SU-DHL-6 (cell line): Measurements from ENCODE around the gene DRC3.

Source experiments
- H2AFZ ChIP-seq: fragments of 200-600 bp; sonication (generic); 2 replicates; pipeline ENCODE4 v1.6.1; 2014; ENCODE audit warnings: low read depth, mild to moderate bottlenecking, moderate library complexity, mixed read lengths, antibody characterized with exemption, low read length; ENCODE audit not compliant: severe bottlenecking
- H3F3A ChIP-seq: fragments of 200-600 bp; shearing (Covaris generic); 2 replicates; pipeline ENCODE4 v1.6.0; 2016; ENCODE audit warnings: antibody characterized with exemption, mild to moderate bottlenecking; ENCODE audit not compliant: insufficient read depth
- H3K27ac ChIP-seq: fragments of 200-600 bp; sonication (generic); 2 replicates; pipeline ENCODE4 v1.5.1; 2016; ENCODE audit warnings: low read depth, mild to moderate bottlenecking, low read length, moderate library complexity, mixed read lengths
- H3K27me3 ChIP-seq: fragments of 200-600 bp; sonication (generic), shearing (Covaris generic); 2 replicates; pipeline ENCODE4 v1.6.0; 2014; ENCODE audit warnings: mild to moderate bottlenecking, low read length
- H3K36me3 ChIP-seq: fragments of 200-600 bp; sonication (generic); 2 replicates; pipeline ENCODE4 v1.6.1; 2014; ENCODE audit warnings: mild to moderate bottlenecking, low read length, mixed read lengths
- H3K4me2 ChIP-seq: fragments of 300-600, 200-600 bp; shearing (Covaris generic), sonication (generic); 2 replicates; pipeline ENCODE4 v1.6.0; 2014; ENCODE audit warnings: low read length, low read depth, mild to moderate bottlenecking; ENCODE audit not compliant: poor library complexity, severe bottlenecking
- H3K4me3 ChIP-seq: fragments of 200-600 bp; sonication (generic); 2 replicates; pipeline ENCODE4 v1.5.1; 2014; ENCODE audit warnings: antibody characterized with exemption, low read length, mild to moderate bottlenecking, mixed read lengths; ENCODE audit not compliant: insufficient read depth, poor library complexity, severe bottlenecking
- H3K79me2 ChIP-seq: fragments of 200-600 bp; sonication (generic); 2 replicates; pipeline ENCODE4 v1.6.1; 2014; ENCODE audit warnings: mild to moderate bottlenecking, low read length, moderate library complexity; ENCODE audit not compliant: insufficient read depth
- H3K9ac ChIP-seq: fragments of 200-600 bp; sonication (generic); 2 replicates; pipeline ENCODE4 v1.7.0; 2014; ENCODE audit warnings: mild to moderate bottlenecking, low read length
- H3K9me2 ChIP-seq: fragments of 200-600 bp; sonication (generic); replicated peaks from 2 replicates; pipeline ENCODE4 v1.6.1; 2014; ENCODE audit warnings: low read length; ENCODE audit not compliant: insufficient read depth
- H3K9me3 ChIP-seq: fragments of 200-600 bp; sonication (generic); 2 replicates; pipeline ENCODE4 v1.6.1; 2014; ENCODE audit warnings: low read length, mixed read lengths; ENCODE audit not compliant: insufficient read depth
- H4K20me1 ChIP-seq: fragments of 200-600 bp; sonication (generic); 2 replicates; pipeline ENCODE4 v1.6.1; 2014; ENCODE audit warnings: low read depth, mild to moderate bottlenecking, antibody characterized with exemption, low read length, moderate library complexity, mixed read lengths
- EZH2phosphoT487 ChIP-seq: fragments of 200-600 bp; sonication (generic), shearing (Covaris generic); conservative IDR thresholded peaks from 2 replicates; pipeline ENCODE4 v1.6.1; 2018; ENCODE audit warnings: mild to moderate bottlenecking, antibody characterized with exemption, low read length, moderate library complexity, mixed read lengths
- TF ChIP-seq, protein P1 (sequence below): fragments of 200-600 bp; sonication (generic); IDR thresholded peaks from one replicate; pipeline ENCODE4 v1.5.1; 2017; ENCODE audit warnings: antibody characterized with exemption, mild to moderate bottlenecking, low read length, moderate library complexity; ENCODE audit not compliant: insufficient read depth, poor library complexity, severe bottlenecking

DRC3 gene

DNA sequence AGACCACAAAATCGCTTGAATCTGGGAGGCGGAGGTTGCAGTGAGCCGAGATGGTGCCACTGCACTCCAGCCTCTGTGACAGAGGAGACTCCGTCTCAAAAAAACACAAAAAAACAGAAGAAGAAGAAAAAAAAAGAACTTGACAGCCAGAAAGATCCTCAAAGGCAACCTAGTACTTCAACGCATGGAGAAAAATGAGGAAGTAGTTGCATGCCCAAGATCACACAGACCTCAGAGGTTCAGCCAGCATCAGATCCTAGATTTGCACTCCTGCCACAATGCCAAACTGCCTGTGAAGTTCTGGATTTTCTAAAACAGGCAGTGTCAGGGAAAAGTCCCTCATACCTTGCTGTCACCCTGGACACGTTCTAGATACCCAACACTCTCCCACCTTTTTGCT, 64.8 kb downstream of the DRC3 start:
- H3K4me2 ChIP-seq: peak overlapping the region; percentile 83
- no peaks in the 10 kb centered on the region for H3K27me3 ChIP-seq
- no peaks in the 10 kb centered on the region for H3K36me3 ChIP-seq
- no peaks in the 10 kb centered on the region for H3K9me3 ChIP-seq
- H3F3A ChIP-seq: peaks cover 15% of the 10 kb centered on the region; the same call in 1 of the 2 replicates
- no peaks in the 10 kb centered on the region for H3K9me2 ChIP-seq
- H2AFZ ChIP-seq: no peak overlapping the region
- H3K9ac ChIP-seq: peak overlapping the region; percentile 72
- H3K79me2 ChIP-seq: peaks cover 64% of the 10 kb centered on the region
- peak overlapping the region; percentile 81 for H3K4me3 ChIP-seq
- H3K27ac ChIP-seq: peak overlapping the region; percentile 47
- TF ChIP-seq, protein P1, sequence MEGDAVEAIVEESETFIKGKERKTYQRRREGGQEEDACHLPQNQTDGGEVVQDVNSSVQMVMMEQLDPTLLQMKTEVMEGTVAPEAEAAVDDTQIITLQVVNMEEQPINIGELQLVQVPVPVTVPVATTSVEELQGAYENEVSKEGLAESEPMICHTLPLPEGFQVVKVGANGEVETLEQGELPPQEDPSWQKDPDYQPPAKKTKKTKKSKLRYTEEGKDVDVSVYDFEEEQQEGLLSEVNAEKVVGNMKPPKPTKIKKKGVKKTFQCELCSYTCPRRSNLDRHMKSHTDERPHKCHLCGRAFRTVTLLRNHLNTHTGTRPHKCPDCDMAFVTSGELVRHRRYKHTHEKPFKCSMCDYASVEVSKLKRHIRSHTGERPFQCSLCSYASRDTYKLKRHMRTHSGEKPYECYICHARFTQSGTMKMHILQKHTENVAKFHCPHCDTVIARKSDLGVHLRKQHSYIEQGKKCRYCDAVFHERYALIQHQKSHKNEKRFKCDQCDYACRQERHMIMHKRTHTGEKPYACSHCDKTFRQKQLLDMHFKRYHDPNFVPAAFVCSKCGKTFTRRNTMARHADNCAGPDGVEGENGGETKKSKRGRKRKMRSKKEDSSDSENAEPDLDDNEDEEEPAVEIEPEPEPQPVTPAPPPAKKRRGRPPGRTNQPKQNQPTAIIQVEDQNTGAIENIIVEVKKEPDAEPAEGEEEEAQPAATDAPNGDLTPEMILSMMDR: no peak
- no peak for TF ChIP-seq EZH2phosphoT487
- no peaks in the 10 kb centered on the region for H4K20me1 ChIP-seq

DNA sequence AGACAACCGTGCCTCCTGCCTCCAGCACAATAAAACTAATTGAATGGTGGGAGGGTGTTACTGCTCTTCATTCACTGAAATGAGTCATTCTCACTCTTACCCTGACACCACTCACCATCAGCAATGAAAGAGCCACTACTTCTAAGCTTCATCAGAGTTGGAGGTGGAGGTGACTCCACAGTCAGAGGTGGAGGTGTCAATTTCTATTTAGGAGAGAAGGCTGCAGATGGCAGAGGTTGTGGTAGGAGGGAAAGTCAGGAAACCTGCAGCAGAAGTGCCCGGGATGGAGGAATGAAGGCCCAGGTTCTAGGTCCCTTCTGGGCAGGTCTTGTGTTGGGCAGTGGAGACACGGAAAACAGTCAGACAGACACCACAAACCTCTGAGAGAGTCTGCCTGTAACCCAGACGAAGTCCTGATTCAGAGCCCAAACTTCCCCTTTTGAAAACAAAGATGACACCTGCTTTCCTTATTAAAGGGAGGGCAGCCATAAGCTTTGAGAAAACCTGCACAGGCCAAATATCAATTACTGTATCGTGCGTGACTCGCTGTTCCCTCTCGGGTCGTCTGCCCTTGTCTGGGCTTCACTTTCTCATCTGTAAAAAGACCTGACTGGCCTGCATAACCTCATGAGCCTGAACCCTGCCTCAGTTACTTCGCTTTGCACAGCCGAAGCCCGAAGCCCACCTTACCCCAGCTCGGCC, 65.6 kb downstream of the DRC3 start:
- Histone ChIP-seq H2AFZ (peak overlapping the region; percentile 30), H3K9ac (peak overlapping the region; percentile 72), H3K9me3 (no peaks in the 10 kb centered on the region), H3K4me2 (peak overlapping the region; percentile 83), H3K4me3 (peak overlapping the region; percentile 81), H3F3A (peaks cover 15% of the 10 kb centered on the region; the same call in 1 of the 2 replicates), H3K79me2 (peaks cover 59% of the 10 kb centered on the region), H4K20me1 (no peaks in the 10 kb centered on the region), H3K36me3 (no peaks in the 10 kb centered on the region), H3K9me2 (no peaks in the 10 kb centered on the region), H3K27me3 (no peaks in the 10 kb centered on the region), H3K27ac (peak overlapping the region; percentile 47)
- no peak for TF ChIP-seq EZH2phosphoT487
- TF ChIP-seq, protein P1: no peak

DNA sequence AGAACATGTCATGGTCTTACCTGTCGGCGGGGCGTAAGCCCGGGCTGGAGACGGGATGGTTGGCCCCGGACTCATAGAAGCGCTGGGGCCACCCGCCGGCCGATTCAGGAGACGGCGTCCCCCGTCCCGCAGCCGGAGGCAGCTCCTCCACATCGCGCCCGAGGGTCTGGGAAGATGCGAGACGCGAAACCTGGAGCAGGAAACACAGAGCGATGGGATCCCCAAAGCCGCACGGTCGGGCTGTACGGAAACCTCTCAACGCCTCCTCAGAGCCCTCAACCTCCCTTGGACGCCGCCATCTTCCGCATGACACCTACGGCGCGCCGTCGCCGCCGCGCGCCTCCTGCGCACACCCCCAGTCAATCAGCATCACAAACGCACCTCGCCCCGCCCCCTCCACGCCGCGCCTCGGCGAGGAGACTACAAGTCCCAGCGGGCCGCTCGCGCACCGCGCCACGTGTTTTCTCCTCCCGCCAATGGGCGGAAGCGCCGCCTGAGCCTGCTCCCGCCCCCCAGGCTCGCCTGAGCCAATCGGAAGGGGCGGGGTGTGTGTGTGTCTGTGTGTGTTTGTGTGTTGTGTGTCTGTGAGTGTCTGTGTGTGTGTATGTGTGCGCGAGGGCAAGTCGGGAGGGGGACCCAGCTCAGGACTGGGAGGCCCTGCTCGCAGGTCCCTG, 66.3 kb downstream of the DRC3 start, which contains the start of the genes ATPAF2 and GID4:
ATPAF2 (minus strand) TSS at position 308 of the 674 bp plus-strand sequence; CDS start at position 153, 155 bp downstream.
GID4 (plus strand) TSS at position 548 of the 674 bp plus-strand sequence; CDS start at position 605, 57 bp downstream.
- H3K9ac ChIP-seq: peak within 1 kb of the TSS; percentile 72
- H3K27ac ChIP-seq: peak within 1 kb of the TSS; percentile 47
- peak within 1 kb of the TSS; percentile 89 for H3K4me3 ChIP-seq
- H3K79me2 ChIP-seq: peaks cover 54% of the 10 kb centered on the region
- no peaks in the 10 kb centered on the region for H3K9me3 ChIP-seq
- H3K9me2 ChIP-seq: no peaks in the 10 kb centered on the region
- H3K4me2 ChIP-seq: peak within 1 kb of the TSS; percentile 83
- H3K27me3 ChIP-seq: no peaks in the 10 kb centered on the region
- H3F3A ChIP-seq: peaks cover 15% of the 10 kb centered on the region; the same call in 1 of the 2 replicates
- H4K20me1 ChIP-seq: no peaks in the 10 kb centered on the region
- H2AFZ ChIP-seq: peak within 1 kb of the TSS; percentile 69
- no peaks in the 10 kb centered on the region for H3K36me3 ChIP-seq
- TF ChIP-seq EZH2phosphoT487: no peak
- TF ChIP-seq, protein P1: no peak
